ENCODE results near the gene ZNF791. TPM values are rescaled to one million over a fixed set of nuclear protein-coding genes. Genes with fewer than 3 reads are reported as not detected.

ZNF791 gene
- total and polyA plus RNA-seq, 2 of the 13 experiments (the other 11 are each of a cell fraction or from before 2014, with no cell fraction given), result 12.8 to 17.4 TPM

- TF ChIP-seq ZNF770 (CRISPR knock-in tag; IDR thresholded peaks at IDR 0.05) (no peak), CHD4 (IDR thresholded peaks at IDR 0.05; ENCODE audit: borderline replicate concordance, low read length) (no peak), MYPOP (CRISPR knock-in tag; IDR thresholded peaks at IDR 0.05) (no peak; the same call in 1 of the 2 replicates), ZNF768 (CRISPR knock-in tag; IDR thresholded peaks at IDR 0.05) (peak; percentile 49; the same call in 1 of the 2 replicates), MYNN (CRISPR knock-in tag; IDR thresholded peaks at IDR 0.05; ENCODE audit: low read depth) (no peak; the same call in 1 of the 2 replicates), ZSCAN9 (CRISPR knock-in tag; IDR thresholded peaks at IDR 0.05; ENCODE audit: borderline replicate concordance) (0 out of 2 replicates have a peak, but pooled peaks have one; percentile 57), MXI1 (IDR thresholded peaks at IDR 0.05; ENCODE audit: borderline replicate concordance, low read depth, low read length) (peak; percentile 81), ZNF704 (CRISPR knock-in tag; IDR thresholded peaks at IDR 0.05; ENCODE audit: borderline replicate concordance) (no peak), ZKSCAN8 (CRISPR knock-in tag; IDR thresholded peaks at IDR 0.05; ENCODE audit: borderline replicate concordance) (no peak; the same call in 1 of the 2 replicates), ZNF17 (CRISPR knock-in tag; IDR thresholded peaks at IDR 0.05) (no peak), ZBED4 (CRISPR knock-in tag; IDR thresholded peaks at IDR 0.05; ENCODE audit: borderline replicate concordance) (peak; percentile 56; the same call in 1 of the 2 replicates), FUBP1 (CRISPR knock-in tag; IDR thresholded peaks at IDR 0.05; ENCODE audit: borderline replicate concordance) (no peak), HMG20B (CRISPR knock-in tag; conservative IDR thresholded peaks at IDR 0.05) (no peak; the same call in 1 of the 2 replicates), ZNF235 (CRISPR knock-in tag; IDR thresholded peaks at IDR 0.05; ENCODE audit: borderline replicate concordance) (0 out of 2 replicates have a peak, but pooled peaks have one; percentile 25), ZSCAN22 (CRISPR knock-in tag; IDR thresholded peaks at IDR 0.05) (no peak), NR2F2 (IDR thresholded peaks at IDR 0.05; ENCODE audit: borderline replicate concordance, low read depth) (no peak; the same call in 1 of the 2 replicates)
Measured at GRCh38 chr19:12669270-12670158, 58.8 kb downstream of the ZNF791 start (continued).
